BLaER1 (cell line): ENCODE results near the gene CPD.
"Not testable (repeated sequence)": the region's sequence is repeated elsewhere in the genome, so short reads cannot be mapped to it uniquely, and the experiment has no call there.

ENCODE experiments used
- H3K27ac ChIP-seq: shearing (Covaris generic); formaldehyde crosslinking; 2 replicates; pipeline ENCODE4 v1.8.1; 2022
- H3K27me3 ChIP-seq: shearing (Covaris generic); formaldehyde crosslinking; 2 replicates; pipeline ENCODE4 v1.8.1; 2022
- H3K36me3 ChIP-seq: shearing (Covaris generic); formaldehyde crosslinking; 2 replicates; pipeline ENCODE4 v1.8.1; 2022
- H3K4me1 ChIP-seq: shearing (Covaris generic); formaldehyde crosslinking; 2 replicates; pipeline ENCODE4 v1.8.1; 2022
- H3K4me2 ChIP-seq: shearing (Covaris generic); formaldehyde crosslinking; 2 replicates; pipeline ENCODE4 v1.8.1; 2022
- H3K4me3 ChIP-seq: shearing (Covaris generic); formaldehyde crosslinking; 2 replicates; pipeline ENCODE4 v1.8.1; 2022
- H3K9ac ChIP-seq: shearing (Covaris generic); formaldehyde crosslinking; 2 replicates; pipeline ENCODE4 v1.8.1; 2022
- H3K9me3 ChIP-seq: shearing (Covaris generic); formaldehyde crosslinking; 2 replicates; pipeline ENCODE4 v1.8.1; 2022
- H4K20me1 ChIP-seq: shearing (Covaris generic); formaldehyde crosslinking; 2 replicates; pipeline ENCODE4 v1.8.1; 2022
- Cebpa-rat ChIP-seq: shearing (Covaris generic); IDR thresholded peaks from 2 replicates; pipeline ENCODE4 v1.8.1; 2022

Gene CPD

DNA sequence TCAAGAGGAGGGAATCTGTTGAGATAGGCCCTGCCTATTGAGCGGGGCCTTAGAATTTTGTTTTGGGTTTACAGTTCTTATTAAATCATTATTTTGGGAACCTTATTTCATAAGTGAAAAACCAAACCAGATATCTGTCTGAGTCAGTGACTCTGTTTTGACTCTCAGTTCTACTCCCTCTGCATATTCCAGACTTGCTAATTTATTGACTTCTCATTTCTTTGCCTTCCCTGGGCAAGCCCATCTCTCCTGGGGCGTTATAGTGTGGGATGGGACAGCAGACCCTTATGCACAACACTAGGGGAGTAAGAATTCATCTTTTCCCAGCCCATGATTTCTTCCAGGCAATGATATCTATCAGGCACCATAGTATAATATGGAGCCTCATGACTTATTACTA is 45.7 kb downstream of the CPD start:
- no peak for TF ChIP-seq Cebpa-rat
- Histone ChIP-seq H3K4me3 (no peak overlapping the region), H3K4me1 (no peaks in the 10 kb centered on the region), H3K4me2 (no peak overlapping the region), H3K27me3 (no peaks in the 10 kb centered on the region), H3K36me3 (peaks cover 14% of the 10 kb centered on the region), H3K9me3 (no peaks in the 10 kb centered on the region), H3K9ac (no peak overlapping the region), H3K27ac (no peak overlapping the region), H4K20me1 (no peaks in the 10 kb centered on the region)

- H3K4me2 ChIP-seq = no peak overlapping the region
- no peak overlapping the region for H3K9ac ChIP-seq
- no peaks in the 10 kb centered on the region for H4K20me1 ChIP-seq
- no peak for TF ChIP-seq Cebpa-rat
- no peak overlapping the region for H3K27ac ChIP-seq
- H3K27me3 ChIP-seq = no peaks in the 10 kb centered on the region
- no peaks in the 10 kb centered on the region for H3K4me1 ChIP-seq
- H3K36me3 ChIP-seq = peaks cover 20% of the 10 kb centered on the region
- no peaks in the 10 kb centered on the region for H3K9me3 ChIP-seq
- no peak overlapping the region for H3K4me3 ChIP-seq
These were observed 47.6 kb downstream of the CPD start for GRCh38 chr17:30426292-30426691.

DNA sequence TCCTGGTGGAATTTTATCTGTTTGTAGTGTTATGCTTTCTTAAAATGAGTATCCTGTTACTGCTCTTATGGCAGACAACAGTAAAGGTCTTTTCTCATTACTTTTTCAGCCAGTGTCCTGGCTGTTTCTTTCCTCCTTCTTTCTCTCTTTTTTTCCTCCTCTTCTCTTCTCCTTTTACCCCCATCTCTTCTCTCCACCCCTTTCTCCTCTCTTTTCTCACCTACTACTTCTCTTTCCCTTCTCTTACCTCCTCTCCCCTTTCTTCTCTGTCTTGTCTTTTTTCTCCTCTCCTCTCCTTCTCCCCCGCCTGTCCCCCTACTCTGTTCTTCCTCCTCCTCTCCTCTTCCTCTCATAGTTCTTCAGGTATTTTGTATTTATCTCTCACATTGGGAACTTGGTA is 48.9 kb downstream of the CPD start:
- Histone ChIP-seq H4K20me1 (no peaks in the 10 kb centered on the region), H3K9ac (no peak overlapping the region), H3K27ac (no peak overlapping the region), H3K36me3 (peaks cover 29% of the 10 kb centered on the region), H3K4me3 (no peak overlapping the region), H3K27me3 (no peaks in the 10 kb centered on the region), H3K9me3 (no peaks in the 10 kb centered on the region), H3K4me1 (no peaks in the 10 kb centered on the region), H3K4me2 (no peak overlapping the region)
- TF ChIP-seq Cebpa-rat = no peak

GRCh38 chr17:30429155-30429554 is 50.4 kb downstream of the CPD start:
- H3K9ac ChIP-seq = no peak overlapping the region
- H4K20me1 ChIP-seq = no peaks in the 10 kb centered on the region
- H3K9me3 ChIP-seq = no peaks in the 10 kb centered on the region
- no peak overlapping the region for H3K4me2 ChIP-seq
- H3K4me1 ChIP-seq = no peaks in the 10 kb centered on the region
- H3K27ac ChIP-seq = no peak overlapping the region
- peaks cover 31% of the 10 kb centered on the region for H3K36me3 ChIP-seq
- no peak overlapping the region for H3K4me3 ChIP-seq
- no peaks in the 10 kb centered on the region for H3K27me3 ChIP-seq
- no peak for TF ChIP-seq Cebpa-rat

- Histone ChIP-seq H3K4me3 (no peak overlapping the region), H3K4me1 (no peaks in the 10 kb centered on the region), H3K27me3 (no peaks in the 10 kb centered on the region), H3K4me2 (no peak overlapping the region), H4K20me1 (no peaks in the 10 kb centered on the region), H3K27ac (no peak overlapping the region), H3K9ac (no peak overlapping the region), H3K36me3 (peaks cover 30% of the 10 kb centered on the region), H3K9me3 (no peaks in the 10 kb centered on the region)
- no peak for TF ChIP-seq Cebpa-rat
These were observed 54.8 kb downstream of the CPD start for GRCh38 chr17:30433514-30433913.

- no peaks in the 10 kb centered on the region for H3K9me3 ChIP-seq
- no peaks in the 10 kb centered on the region for H3K27me3 ChIP-seq
- H3K4me2 ChIP-seq = no peak overlapping the region
- H4K20me1 ChIP-seq = no peaks in the 10 kb centered on the region
- no peaks in the 10 kb centered on the region for H3K4me1 ChIP-seq
- peaks cover 23% of the 10 kb centered on the region; the same call in 1 of the 2 replicates for H3K36me3 ChIP-seq
- no peak overlapping the region for H3K9ac ChIP-seq
- no peak for TF ChIP-seq Cebpa-rat
- H3K4me3 ChIP-seq = no peak overlapping the region
- H3K27ac ChIP-seq = no peak overlapping the region
These were observed 58.0 kb downstream of the CPD start for GRCh38 chr17:30436729-30437128.

DNA sequence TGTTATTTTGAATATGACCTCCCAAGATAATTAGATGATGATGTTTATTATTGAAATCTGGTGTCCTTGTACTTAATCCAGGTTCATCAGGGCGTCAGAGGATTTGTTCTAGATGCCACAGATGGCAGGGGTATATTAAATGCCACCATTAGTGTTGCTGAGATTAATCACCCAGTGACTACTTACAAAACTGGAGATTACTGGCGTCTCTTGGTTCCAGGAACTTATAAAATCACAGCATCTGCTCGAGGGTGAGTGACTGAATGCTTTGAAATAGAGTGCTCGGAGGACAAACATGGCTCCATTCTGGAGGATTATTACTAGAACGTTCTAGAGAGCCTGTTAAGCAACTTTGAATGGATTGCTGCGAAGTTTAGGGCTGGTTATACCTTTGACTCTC is 65.0 kb downstream of the CPD start:
- no peaks in the 10 kb centered on the region for H3K27me3 ChIP-seq
- TF ChIP-seq Cebpa-rat = no peak
- peaks cover 10% of the 10 kb centered on the region; the same call in 1 of the 2 replicates for H3K36me3 ChIP-seq
- H4K20me1 ChIP-seq = no peaks in the 10 kb centered on the region
- H3K4me3 ChIP-seq = no peak overlapping the region
- H3K9ac ChIP-seq = no peak overlapping the region
- H3K27ac ChIP-seq = no peak overlapping the region
- no peaks in the 10 kb centered on the region for H3K4me1 ChIP-seq
- no peaks in the 10 kb centered on the region for H3K9me3 ChIP-seq
- no peak overlapping the region for H3K4me2 ChIP-seq

- not testable (repeated sequence) for H3K27me3 ChIP-seq, H3K4me2 ChIP-seq, H3K27ac ChIP-seq, H3K9me3 ChIP-seq, H3K4me1 ChIP-seq, H3K9ac ChIP-seq, H3K4me3 ChIP-seq, H4K20me1 ChIP-seq
- peaks cover 24% of the 10 kb centered on the region for H3K36me3 ChIP-seq
These were observed 67.9 kb downstream of the CPD start for GRCh38 chr17:30446640-30447039.

- TF ChIP-seq Cebpa-rat = no peak
- Histone ChIP-seq H3K27me3 (no peaks in the 10 kb centered on the region), H3K4me1 (no peaks in the 10 kb centered on the region), H3K9me3 (peaks cover 17% of the 10 kb centered on the region), H4K20me1 (no peaks in the 10 kb centered on the region), H3K27ac (no peak overlapping the region), H3K9ac (no peak overlapping the region), H3K4me2 (no peak overlapping the region), H3K36me3 (peaks cover 45% of the 10 kb centered on the region), H3K4me3 (no peak overlapping the region)
These were observed 70.8 kb downstream of the CPD start for GRCh38 chr17:30449480-30449879.

GRCh38 chr17:30450125-30451027 is 71.6 kb downstream of the CPD start:
- no peaks in the 10 kb centered on the region for H4K20me1 ChIP-seq
- H3K9me3 ChIP-seq = peaks cover 20% of the 10 kb centered on the region
- H3K9ac ChIP-seq = no peak overlapping the region
- no peak overlapping the region for H3K4me2 ChIP-seq
- H3K4me1 ChIP-seq = no peaks in the 10 kb centered on the region
- H3K36me3 ChIP-seq = peaks cover 50% of the 10 kb centered on the region
- H3K4me3 ChIP-seq = no peak overlapping the region
- no peak overlapping the region for H3K27ac ChIP-seq
- no peaks in the 10 kb centered on the region for H3K27me3 ChIP-seq
- TF ChIP-seq Cebpa-rat = no peak

GRCh38 chr17:30454635-30455034 is 75.9 kb downstream of the CPD start:
- no peak for TF ChIP-seq Cebpa-rat
- peaks cover 71% of the 10 kb centered on the region for H3K36me3 ChIP-seq

More at GRCh38 chr17:30454635-30455034, 75.9 kb downstream of the CPD start:
- no peak overlapping the region for H3K27ac ChIP-seq
- no peak overlapping the region for H3K4me3 ChIP-seq
- no peaks in the 10 kb centered on the region for H3K27me3 ChIP-seq
- no peaks in the 10 kb centered on the region for H4K20me1 ChIP-seq
- no peak overlapping the region for H3K9ac ChIP-seq
- no peak overlapping the region for H3K4me2 ChIP-seq
- peaks cover 20% of the 10 kb centered on the region for H3K9me3 ChIP-seq
- no peaks in the 10 kb centered on the region for H3K4me1 ChIP-seq
